GM15510 (cell line): ENCODE data around the gene DYSF.

Source experiments
- POLR2A ChIP-seq: IDR thresholded peaks from 3 replicates; pipeline ENCODE4 v1.6.1; 2011; ENCODE audit warnings: borderline replicate concordance; ENCODE audit not compliant: insufficient read length; ENCODE audit errors: extremely low read depth

DYSF gene

GRCh38 chr2:71620116-71620515 is 166.8 kb downstream of the DYSF start:
- TF ChIP-seq POLR2A, result no peak

GRCh38 chr2:71620851-71621251 is 167.5 kb downstream of the DYSF start:
- TF ChIP-seq POLR2A, result no peak

- TF ChIP-seq POLR2A, result no peak
These were observed 175.9 kb downstream of the DYSF start for GRCh38 chr2:71629273-71629672.

DNA sequence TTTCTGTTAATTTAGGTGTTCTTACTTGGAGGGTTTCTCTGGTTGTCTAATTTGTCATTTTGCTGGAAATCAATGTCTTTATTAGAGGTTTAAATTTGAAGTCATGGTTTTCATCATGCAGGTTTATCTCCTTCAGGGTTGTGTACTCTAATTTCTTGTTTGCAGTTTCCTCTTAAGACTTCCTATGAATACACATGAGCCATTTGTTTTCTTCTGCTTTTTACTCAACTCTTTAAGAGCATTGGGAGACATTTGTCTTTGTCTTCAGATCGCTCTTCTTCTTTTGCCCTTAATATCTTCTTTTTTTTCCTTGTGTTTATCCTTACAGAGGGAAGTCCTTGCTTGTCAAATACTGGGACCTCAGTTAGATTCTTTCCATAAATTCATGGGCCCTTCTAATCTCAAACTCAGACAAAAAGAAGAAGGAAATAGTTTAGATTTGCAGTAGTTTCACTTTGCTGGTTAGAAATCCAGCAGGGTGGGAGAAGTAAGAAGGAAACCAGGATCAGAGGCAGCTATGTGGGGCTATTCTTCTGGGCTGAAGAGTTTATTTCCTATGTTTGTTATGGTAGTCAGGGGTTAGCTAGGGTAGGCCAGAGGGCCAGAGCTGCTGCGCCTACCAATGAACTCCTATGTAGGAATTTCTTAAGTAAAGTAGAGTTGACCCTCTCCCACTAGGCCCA is 176.6 kb downstream of the DYSF start:
- no peak for TF ChIP-seq POLR2A

- TF ChIP-seq POLR2A, result no peak
These were observed 177.3 kb downstream of the DYSF start for GRCh38 chr2:71630454-71631328.

- no peak for TF ChIP-seq POLR2A
These were observed 178.1 kb downstream of the DYSF start for GRCh38 chr2:71631411-71631931.

DNA sequence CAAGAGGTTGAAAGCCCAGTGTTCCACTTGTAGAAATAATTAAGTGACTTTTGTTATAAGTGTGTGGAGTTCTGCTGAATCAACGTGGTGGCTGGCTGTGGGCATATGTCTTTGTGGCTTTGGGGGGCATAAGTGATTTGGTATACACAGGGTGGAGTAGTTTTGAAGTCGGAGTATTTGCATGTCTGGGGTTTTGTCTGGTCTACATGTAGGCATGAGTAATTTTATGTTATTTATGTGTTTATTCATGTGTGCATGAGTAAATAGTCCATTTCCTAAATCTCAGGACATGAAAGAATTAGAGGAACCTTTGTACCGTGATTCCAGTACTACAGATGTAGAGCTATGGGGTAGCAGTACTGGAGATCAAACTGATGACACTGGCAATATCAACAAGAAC is 179.7 kb downstream of the DYSF start:
- no peak for TF ChIP-seq POLR2A

GRCh38 chr2:71634567-71634966 is 181.2 kb downstream of the DYSF start:
- no peak for TF ChIP-seq POLR2A

DNA sequence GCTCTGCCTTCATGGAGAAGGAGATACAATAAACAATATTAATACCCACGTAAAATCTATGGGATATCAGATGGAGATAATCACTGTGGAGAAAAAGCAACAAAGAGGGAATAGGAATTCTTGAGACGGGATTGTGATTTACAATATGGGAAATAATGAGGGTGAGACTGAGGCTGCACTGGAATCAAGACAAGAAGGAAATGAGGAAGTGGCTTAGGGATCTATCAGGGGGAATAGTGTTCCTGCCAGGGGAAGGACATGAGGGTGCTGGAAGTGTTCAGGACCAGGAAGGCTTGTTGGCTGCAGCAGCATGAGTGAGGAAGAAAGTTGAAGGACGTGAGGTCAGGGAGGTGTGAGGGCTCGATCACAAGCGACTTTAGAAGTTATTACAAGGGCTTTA is 182.4 kb downstream of the DYSF start:
- no peak for TF ChIP-seq POLR2A

- TF ChIP-seq POLR2A, result no peak
These were observed 183.8 kb downstream of the DYSF start for GRCh38 chr2:71637168-71637567.

DNA sequence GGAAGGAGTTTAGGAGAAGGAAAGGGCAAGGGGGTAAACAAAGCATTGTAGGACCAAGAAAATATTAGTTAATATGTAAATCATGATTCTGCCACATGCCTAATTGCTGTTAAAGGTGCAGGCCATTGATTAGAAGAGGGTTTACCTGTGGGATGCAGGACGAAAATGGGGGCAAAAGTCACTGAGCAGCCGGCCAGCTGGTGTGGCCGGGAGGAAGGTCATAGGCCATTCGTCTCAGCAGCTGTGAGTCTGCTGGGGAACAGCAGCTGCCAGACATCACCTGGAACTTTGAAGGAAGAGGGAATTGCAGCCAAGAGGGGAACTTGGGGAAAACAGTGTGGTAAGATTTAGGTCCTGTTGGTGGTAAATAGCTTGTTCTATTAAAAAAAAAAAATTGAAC is 184.4 kb downstream of the DYSF start:
- no peak for TF ChIP-seq POLR2A

DNA sequence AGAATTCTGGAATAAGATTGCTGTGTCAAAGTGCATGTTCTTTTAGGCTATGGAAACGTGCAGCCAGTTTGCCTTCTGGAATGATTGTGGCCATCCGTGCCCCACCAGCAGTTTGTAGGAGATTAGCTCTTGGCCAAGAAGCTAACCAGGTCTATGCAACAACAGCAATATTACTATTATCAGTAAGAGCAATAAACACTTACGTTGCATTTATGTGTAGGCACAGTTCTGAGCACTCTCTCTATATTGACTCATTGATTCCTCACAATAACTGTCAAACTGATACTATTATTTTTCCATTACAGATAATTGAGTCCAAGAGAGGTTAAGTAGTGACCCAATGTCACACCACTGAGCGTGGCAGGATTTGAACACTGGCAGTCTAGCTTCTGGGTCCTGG is 186.4 kb downstream of the DYSF start:
- no peak for TF ChIP-seq POLR2A

- TF ChIP-seq POLR2A, result no peak
These were observed 187.1 kb downstream of the DYSF start for GRCh38 chr2:71640489-71640888.

GRCh38 chr2:71643674-71644357 is 190.5 kb downstream of the DYSF start:
- no peak for TF ChIP-seq POLR2A

DNA sequence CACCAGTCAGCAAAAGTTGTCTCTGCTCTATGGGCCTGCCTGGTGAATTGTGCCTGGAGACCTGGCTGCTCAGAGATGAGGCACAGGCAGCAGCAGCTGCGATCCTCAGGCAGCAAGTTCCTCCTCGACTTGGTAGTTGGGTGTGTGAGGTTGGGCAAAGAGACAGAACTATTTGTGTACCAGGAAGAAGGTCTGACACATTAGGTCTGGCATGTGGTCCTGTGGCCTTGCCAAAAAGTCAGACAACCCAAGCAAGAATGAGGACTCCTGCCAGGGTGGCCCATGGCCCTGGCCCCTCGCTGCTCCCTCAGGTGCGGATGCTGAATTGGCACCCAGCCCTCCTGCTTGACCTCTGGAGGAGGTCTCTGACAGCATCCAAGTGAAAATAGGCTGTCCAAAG is 192.7 kb downstream of the DYSF start:
- no peak for TF ChIP-seq POLR2A
